ENCODE results near the gene GJC1. TPM values are rescaled to one million over a fixed set of nuclear protein-coding genes. Genes with fewer than 3 reads are reported as not detected.

GJC1 gene
- total RNA-seq, 2 donors from 2014 or later: 25.8 to 41.8 TPM

GRCh38 chr17:44765965-44766364, 64.1 kb downstream of the GJC1 start:
- Histone ChIP-seq H3K27ac (no peak overlapping the region), H3K4me3 (no peak overlapping the region), H3K36me3 (no peaks in the 10 kb centered on the region), H3K9me3 (no peaks in the 10 kb centered on the region), H3K4me1 (peaks cover 0 to 2% of the 10 kb centered on the region in 2 donors), H3K27me3 (no peaks in the 10 kb centered on the region)
- DNase-seq (ENCODE audit: low spot score): no peak
- TF ChIP-seq CTCF (IDR thresholded peaks at IDR 0.05): no peak

GRCh38 chr17:44763170-44763569, 66.9 kb downstream of the GJC1 start:
- Histone ChIP-seq H3K9me3 (no peaks in the 10 kb centered on the region), H3K4me1 (peaks cover 0 to 27% of the 10 kb centered on the region in 2 donors), H3K27ac (no peak overlapping the region), H3K27me3 (peaks cover 0 to 6% of the 10 kb centered on the region in 2 donors), H3K36me3 (no peaks in the 10 kb centered on the region), H3K4me3 (no peak overlapping the region)
- DNase-seq (ENCODE audit: low spot score): no peak
- TF ChIP-seq CTCF (IDR thresholded peaks at IDR 0.05): no peak

GRCh38 chr17:44761932-44762810, 67.9 kb downstream of the GJC1 start:
- Histone ChIP-seq H3K27ac (no peak overlapping the region), H3K36me3 (no peaks in the 10 kb centered on the region), H3K4me1 (peaks cover 0 to 31% of the 10 kb centered on the region in 2 donors), H3K4me3 (no peak overlapping the region), H3K9me3 (no peaks in the 10 kb centered on the region), H3K27me3 (peaks cover 0 to 6% of the 10 kb centered on the region in 2 donors)
- no peak for DNase-seq (ENCODE audit: low spot score)
- no peak for TF ChIP-seq CTCF (IDR thresholded peaks at IDR 0.05)

- Histone ChIP-seq H3K27ac (no peak overlapping the region), H3K4me3 (no peak overlapping the region), H3K36me3 (no peaks in the 10 kb centered on the region), H3K27me3 (peaks cover 0 to 6% of the 10 kb centered on the region in 2 donors), H3K9me3 (no peaks in the 10 kb centered on the region), H3K4me1 (peaks cover 0 to 31% of the 10 kb centered on the region in 2 donors)
- DNase-seq (ENCODE audit: low spot score): no peak
- no peak for TF ChIP-seq CTCF (IDR thresholded peaks at IDR 0.05)
Measured at GRCh38 chr17:44760474-44761308, 69.4 kb downstream of the GJC1 start.

- TF ChIP-seq CTCF (IDR thresholded peaks at IDR 0.05): no peak
- Histone ChIP-seq H3K27me3 (peaks cover 0 to 6% of the 10 kb centered on the region in 2 donors), H3K36me3 (no peaks in the 10 kb centered on the region), H3K4me1 (peaks cover 0 to 31% of the 10 kb centered on the region in 2 donors), H3K4me3 (peak overlapping the region in 1 of 2 donors; percentile 65), H3K9me3 (no peaks in the 10 kb centered on the region), H3K27ac (peak overlapping the region in 1 of 2 donors; percentile 84)
- DNase-seq (ENCODE audit: low spot score): no peak
Measured at GRCh38 chr17:44759916-44760243, 70.2 kb downstream of the GJC1 start.

All from right atrium auricular region (tissue), 2 donors.